Body of pancreas (tissue), 4 donors: ENCODE results near the gene TMEM222.

Source experiments
- CTCF ChIP-seq, 7 experiments: fragments of 450-650 bp in 4 of 7; fragments of 200-600 bp in 3 of 7; sonication (generic) in 3 of 7; IDR thresholded peaks; one replicate each; pipeline ENCODE4 v1.5.1; 2016 to 2019; ENCODE audit warnings: antibody characterized with exemption in 7 of 7
- POLR2A ChIP-seq, 3 donors: fragments of 450-650 bp; IDR thresholded peaks; one replicate each; pipeline ENCODE4 v1.6.1; 2016; ENCODE audit warnings: antibody characterized with exemption in 3 of 3, mild to moderate bottlenecking in 2 of 3

- no peak for TF ChIP-seq CTCF (IDR thresholded peaks at IDR 0.05)
- TF ChIP-seq POLR2A (IDR thresholded peaks at IDR 0.05) = no peak
These were observed 44.1 kb downstream of the TMEM222 start for GRCh38 chr1:27366113-27366410.
